Mucosa of stomach (tissue), 1 donor: ENCODE measurements around the gene FAM222A.

Source experiments
- H3K27me3 ChIP-seq: one replicate; pipeline ENCODE4 v1.7.0; 2013; ENCODE audit warnings: mild to moderate bottlenecking, low read length; ENCODE audit not compliant: control insufficient read depth, insufficient read depth
- H3K36me3 ChIP-seq: one replicate; pipeline ENCODE4 v1.7.0; 2013; ENCODE audit warnings: low read length; ENCODE audit not compliant: control insufficient read depth, insufficient read depth
- H3K4me1 ChIP-seq: one replicate; pipeline ENCODE4 v1.7.0; 2013; ENCODE audit warnings: mild to moderate bottlenecking, low read length; ENCODE audit not compliant: control insufficient read depth, insufficient read depth
- H3K4me3 ChIP-seq: one replicate; pipeline ENCODE4 v1.7.0; 2013; ENCODE audit warnings: low read length
- H3K9ac ChIP-seq: one replicate; pipeline ENCODE4 v1.7.0; 2013; ENCODE audit warnings: mild to moderate bottlenecking, low read length, moderate library complexity
- H3K9me3 ChIP-seq: one replicate; pipeline ENCODE4 v1.7.0; 2013; ENCODE audit warnings: mild to moderate bottlenecking, low read length, moderate library complexity; ENCODE audit not compliant: control insufficient read depth
- donor health status: Pancreatic carcinoma.

The FAM222A gene

GRCh38 chr12:109716092-109716479, 2.5 kb downstream of the FAM222A start:
- Histone ChIP-seq H3K27me3 (peaks cover 15% of the 10 kb centered on the region), H3K36me3 (no peaks in the 10 kb centered on the region), H3K9me3 (no peaks in the 10 kb centered on the region), H3K9ac (no peak overlapping the region), H3K4me3 (no peak overlapping the region), H3K4me1 (peaks cover 34% of the 10 kb centered on the region)

DNA sequence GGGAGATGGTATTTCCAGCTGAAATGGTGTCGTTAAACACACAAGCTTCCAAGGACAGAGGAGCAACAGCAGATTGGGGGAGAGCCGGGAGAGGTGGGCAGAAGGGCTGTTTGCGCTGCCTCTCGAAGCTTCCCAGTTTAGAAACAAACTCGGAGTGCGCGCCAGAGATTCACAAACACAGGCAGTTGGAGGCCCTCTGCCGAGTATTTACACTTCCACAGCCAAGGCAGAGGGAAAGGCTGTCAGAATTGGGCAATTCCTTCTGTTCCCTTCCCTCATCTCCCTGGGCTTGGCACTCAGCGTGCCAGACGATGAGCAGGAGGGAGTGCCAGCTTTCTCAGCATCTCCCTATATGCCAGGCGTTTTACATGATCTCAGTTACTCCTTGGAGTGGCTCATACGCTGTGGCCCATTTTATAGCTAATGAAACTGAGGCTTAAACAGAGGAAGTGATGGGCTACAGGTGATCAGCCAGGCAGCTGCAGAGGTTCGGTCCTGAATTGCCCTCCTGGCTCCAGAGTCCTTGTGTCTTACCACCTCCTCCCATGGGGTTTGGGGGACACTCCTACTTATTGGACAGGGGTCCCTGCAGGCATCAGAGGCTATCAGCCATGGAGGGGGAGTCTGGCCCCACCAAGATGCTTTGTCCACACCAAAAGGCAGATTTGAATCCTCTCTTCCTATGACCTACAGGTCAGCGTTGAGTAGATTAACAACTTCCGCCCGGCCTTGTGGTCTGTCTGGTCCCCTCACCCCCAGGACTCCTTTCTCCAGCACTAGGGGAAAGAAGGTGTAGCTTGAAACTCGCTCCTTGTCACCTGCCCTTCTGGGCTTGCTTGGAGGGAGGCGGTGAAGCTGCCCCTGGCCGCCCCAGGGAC, 3.1 kb downstream of the FAM222A start:
- H3K4me1 ChIP-seq = peaks cover 28% of the 10 kb centered on the region
- H3K36me3 ChIP-seq = no peaks in the 10 kb centered on the region
- no peaks in the 10 kb centered on the region for H3K9me3 ChIP-seq
- no peak overlapping the region for H3K4me3 ChIP-seq
- H3K9ac ChIP-seq = no peak overlapping the region
- H3K27me3 ChIP-seq = peaks cover 15% of the 10 kb centered on the region

DNA sequence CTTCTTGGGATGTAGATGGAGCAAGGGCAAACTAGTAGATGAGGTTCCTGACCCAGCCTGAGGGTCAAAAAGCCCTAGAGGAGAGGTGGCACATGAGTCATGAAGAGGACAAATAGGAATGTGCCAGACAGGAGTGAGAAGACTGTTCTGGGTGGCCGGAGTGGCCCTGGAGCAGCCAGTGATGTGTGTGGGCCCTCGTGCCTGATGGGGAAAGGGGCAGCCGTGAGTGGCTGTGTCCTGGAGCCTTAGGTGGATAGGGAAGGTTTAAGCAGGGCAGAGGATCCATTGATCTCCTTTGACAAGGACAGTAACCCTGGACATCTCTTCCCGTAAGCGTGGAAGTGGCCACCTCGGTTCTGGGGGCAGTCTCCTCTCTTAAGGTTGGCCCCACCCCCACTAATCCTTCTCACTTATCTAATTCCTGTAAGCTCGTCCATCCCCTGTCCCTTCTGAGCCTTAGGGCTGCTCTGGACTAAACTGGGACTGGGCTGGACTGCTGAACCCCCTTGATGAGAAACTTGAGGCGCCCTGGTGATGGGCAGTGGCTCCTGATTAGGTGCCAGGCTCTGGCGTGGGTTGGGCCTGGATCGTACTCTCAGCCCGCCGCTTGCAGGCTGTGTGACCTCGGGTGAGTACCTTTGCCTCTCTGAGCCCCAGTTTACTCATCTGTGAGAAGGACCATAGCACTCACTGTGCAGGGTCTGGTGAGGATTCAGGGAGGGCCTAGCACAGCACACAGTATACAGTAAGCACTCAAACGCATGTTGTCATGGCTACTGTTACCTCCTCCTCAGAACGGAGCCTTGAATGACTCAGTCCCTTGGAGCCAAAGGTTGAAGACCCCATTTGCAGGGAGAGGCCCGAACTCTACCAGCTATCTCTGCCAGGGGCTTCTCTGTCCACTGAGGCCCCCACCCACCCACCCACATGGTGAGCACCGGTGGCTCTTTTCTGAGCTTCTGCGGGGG, 4.0 kb downstream of the FAM222A start:
- Histone ChIP-seq H3K27me3 (peaks cover 10% of the 10 kb centered on the region), H3K4me3 (no peak overlapping the region), H3K36me3 (no peaks in the 10 kb centered on the region), H3K9ac (no peak overlapping the region), H3K4me1 (peaks cover 29% of the 10 kb centered on the region), H3K9me3 (no peaks in the 10 kb centered on the region)

- Histone ChIP-seq H3K27me3 (peaks cover 8% of the 10 kb centered on the region), H3K4me1 (peaks cover 29% of the 10 kb centered on the region), H3K36me3 (no peaks in the 10 kb centered on the region), H3K4me3 (no peak overlapping the region), H3K9me3 (no peaks in the 10 kb centered on the region), H3K9ac (no peak overlapping the region)
Observed at GRCh38 chr12:109718390-109718789, 4.8 kb downstream of the FAM222A start.

DNA sequence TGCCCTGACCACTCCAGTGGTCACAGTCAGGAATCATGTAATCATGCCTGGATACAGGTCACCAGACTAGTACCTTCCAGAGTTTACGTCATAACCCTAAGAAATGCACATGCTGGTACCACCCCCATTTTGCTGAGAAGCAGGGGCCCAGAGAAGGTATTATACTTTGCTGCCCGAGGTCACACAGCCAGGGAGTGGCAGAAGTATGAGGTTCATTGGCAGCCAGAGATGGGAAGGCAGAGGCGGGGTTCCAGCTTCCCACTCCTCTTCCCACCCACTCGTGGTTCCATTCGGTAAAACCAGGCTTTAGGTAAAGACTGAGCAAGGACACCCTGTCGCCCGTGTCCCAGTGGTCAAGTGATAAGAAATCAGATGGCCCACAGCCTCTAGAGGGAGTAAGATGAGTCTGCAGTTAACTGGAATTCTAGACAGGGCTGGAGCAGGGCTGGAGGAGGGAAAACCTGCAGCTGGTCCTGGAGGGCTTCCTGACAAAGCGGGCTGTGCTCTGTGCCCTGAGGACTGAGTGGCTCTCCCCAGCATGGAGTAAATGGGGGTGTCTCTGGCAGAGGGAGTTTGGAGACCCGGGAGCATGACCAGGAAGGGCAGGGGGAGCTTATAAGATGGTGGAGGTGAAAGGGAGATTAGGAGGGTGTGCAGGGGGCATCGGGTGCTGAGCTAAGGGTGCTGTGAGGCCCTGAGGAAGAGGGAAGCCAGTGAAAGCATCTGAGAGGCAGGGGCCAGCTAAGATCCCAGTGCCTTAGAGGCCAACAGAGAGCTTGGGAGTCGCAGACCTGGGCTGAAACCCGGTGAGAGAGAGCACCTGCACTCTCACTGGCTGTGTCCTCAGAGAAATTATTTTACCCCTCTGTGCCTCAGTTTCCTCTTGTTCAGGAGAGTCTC, 5.7 kb downstream of the FAM222A start:
- Histone ChIP-seq H3K4me3 (no peak overlapping the region), H3K4me1 (peaks cover 29% of the 10 kb centered on the region), H3K9me3 (no peaks in the 10 kb centered on the region), H3K27me3 (peaks cover 8% of the 10 kb centered on the region), H3K36me3 (no peaks in the 10 kb centered on the region), H3K9ac (no peak overlapping the region)

- Histone ChIP-seq H3K9me3 (no peaks in the 10 kb centered on the region), H3K4me1 (peaks cover 29% of the 10 kb centered on the region), H3K27me3 (peaks cover 8% of the 10 kb centered on the region), H3K4me3 (no peak overlapping the region), H3K36me3 (no peaks in the 10 kb centered on the region), H3K9ac (no peak overlapping the region)
Observed at GRCh38 chr12:109720152-109720856, 6.7 kb downstream of the FAM222A start.

GRCh38 chr12:109720857-109721189, 7.2 kb downstream of the FAM222A start:
- Histone ChIP-seq H3K36me3 (no peaks in the 10 kb centered on the region), H3K4me1 (peaks cover 27% of the 10 kb centered on the region), H3K4me3 (no peak overlapping the region), H3K9me3 (no peaks in the 10 kb centered on the region), H3K27me3 (peaks cover 8% of the 10 kb centered on the region), H3K9ac (no peak overlapping the region)

- Histone ChIP-seq H3K36me3 (no peaks in the 10 kb centered on the region), H3K4me1 (peaks cover 27% of the 10 kb centered on the region), H3K9ac (no peak overlapping the region), H3K4me3 (no peak overlapping the region), H3K27me3 (peaks cover 8% of the 10 kb centered on the region), H3K9me3 (no peaks in the 10 kb centered on the region)
Observed at GRCh38 chr12:109721276-109721675, 7.7 kb downstream of the FAM222A start.

GRCh38 chr12:109722022-109722720, 8.5 kb downstream of the FAM222A start:
- H3K9ac ChIP-seq = no peak overlapping the region
- H3K36me3 ChIP-seq = no peaks in the 10 kb centered on the region
- peaks cover 8% of the 10 kb centered on the region for H3K27me3 ChIP-seq
- H3K4me3 ChIP-seq = no peak overlapping the region
- no peaks in the 10 kb centered on the region for H3K9me3 ChIP-seq
- peaks cover 32% of the 10 kb centered on the region for H3K4me1 ChIP-seq

DNA sequence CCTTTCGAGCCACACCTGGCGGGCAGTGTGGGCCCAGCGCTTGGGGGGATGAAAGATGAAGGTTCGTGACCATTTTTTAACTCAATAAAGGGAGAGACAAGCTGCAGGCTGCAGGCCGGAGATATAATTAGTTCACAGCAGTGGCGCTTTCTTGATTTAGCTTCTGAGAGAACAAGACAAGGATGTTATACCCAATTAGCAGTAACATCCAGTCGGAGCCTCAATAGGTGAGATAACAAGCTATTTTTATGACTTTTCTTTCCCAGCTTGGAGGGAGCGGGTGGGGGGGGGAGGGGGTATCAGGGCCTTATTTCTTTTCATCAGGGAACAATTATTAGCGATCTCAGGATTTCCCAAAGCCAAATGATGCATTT, 9.1 kb downstream of the FAM222A start:
- Histone ChIP-seq H3K36me3 (no peaks in the 10 kb centered on the region), H3K4me1 (peaks cover 27% of the 10 kb centered on the region), H3K9ac (no peak overlapping the region), H3K27me3 (peaks cover 8% of the 10 kb centered on the region), H3K4me3 (no peak overlapping the region), H3K9me3 (no peaks in the 10 kb centered on the region)
